ENCODE data around the gene DCAF11. TPM values are rescaled to one million over a fixed set of nuclear protein-coding genes. Genes with fewer than 3 reads are reported as not detected.

The DCAF11 gene
- total RNA-seq, 4 donors from 2014 or later: 55.4 to 114 (median 79.3) TPM

DNA sequence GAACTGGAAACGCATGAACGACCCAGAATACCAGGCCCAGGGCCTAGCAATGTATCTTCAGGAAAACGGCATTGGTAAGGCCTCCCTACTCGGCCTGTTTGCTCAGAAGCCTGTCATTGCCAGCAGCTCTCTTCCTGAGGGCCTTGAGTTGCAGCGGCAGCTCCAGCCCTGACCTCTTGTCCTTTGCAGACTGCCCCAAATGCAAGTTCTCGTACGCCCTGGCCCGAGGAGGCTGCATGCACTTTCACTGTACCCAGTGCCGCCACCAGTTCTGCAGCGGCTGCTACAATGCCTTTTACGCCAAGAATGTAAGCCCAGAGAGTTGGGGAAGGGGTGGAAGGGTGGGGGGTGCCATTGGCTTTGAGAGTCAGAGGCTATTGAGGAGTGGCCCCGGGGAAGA lies 42.8 kb downstream of the DCAF11 start:
- 68 to 81% methylated on average over 5 to 12 of the region's 12 CpGs for WGBS, 2 donors
- intact Hi-C loops (cut with DNase I): no loop called here

DNA sequence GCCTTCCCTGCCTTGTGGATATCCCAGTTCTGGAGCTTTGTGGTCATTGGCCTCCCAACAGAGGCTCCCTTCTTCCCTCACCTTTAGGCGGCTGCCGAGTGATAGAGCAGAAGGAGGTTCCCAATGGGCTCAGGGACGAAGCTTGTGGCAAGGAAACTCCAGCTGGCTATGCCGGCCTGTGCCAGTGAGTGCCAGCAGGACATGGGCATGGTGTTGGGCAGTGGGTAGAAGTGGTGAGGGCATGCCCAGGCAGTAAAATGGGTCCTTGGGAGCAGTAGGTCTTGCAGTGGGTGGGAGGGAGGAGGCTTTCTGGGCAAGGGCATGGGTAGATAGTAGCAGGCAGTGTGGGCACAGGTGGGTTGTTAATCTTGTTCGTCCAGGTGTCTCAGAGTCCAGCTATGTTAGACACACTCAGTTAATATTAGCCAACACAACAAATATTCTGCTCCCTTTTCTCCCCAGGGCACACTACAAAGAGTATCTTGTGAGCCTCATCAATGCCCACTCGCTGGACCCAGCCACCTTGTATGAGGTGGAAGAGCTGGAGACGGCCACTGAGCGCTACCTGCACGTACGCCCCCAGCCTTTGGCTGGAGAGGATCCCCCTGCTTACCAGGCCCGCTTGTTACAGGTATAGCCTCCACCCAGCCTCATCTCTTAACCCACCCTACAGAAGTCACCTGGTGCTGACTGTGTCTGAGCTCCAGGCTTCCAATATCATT lies 45.4 kb downstream of the DCAF11 start:
- H3K4me3 ChIP-seq: no peak overlapping the region
- TF ChIP-seq, protein P1, sequence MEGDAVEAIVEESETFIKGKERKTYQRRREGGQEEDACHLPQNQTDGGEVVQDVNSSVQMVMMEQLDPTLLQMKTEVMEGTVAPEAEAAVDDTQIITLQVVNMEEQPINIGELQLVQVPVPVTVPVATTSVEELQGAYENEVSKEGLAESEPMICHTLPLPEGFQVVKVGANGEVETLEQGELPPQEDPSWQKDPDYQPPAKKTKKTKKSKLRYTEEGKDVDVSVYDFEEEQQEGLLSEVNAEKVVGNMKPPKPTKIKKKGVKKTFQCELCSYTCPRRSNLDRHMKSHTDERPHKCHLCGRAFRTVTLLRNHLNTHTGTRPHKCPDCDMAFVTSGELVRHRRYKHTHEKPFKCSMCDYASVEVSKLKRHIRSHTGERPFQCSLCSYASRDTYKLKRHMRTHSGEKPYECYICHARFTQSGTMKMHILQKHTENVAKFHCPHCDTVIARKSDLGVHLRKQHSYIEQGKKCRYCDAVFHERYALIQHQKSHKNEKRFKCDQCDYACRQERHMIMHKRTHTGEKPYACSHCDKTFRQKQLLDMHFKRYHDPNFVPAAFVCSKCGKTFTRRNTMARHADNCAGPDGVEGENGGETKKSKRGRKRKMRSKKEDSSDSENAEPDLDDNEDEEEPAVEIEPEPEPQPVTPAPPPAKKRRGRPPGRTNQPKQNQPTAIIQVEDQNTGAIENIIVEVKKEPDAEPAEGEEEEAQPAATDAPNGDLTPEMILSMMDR (IDR thresholded peaks at IDR 0.05): no peak
- no peak for TF ChIP-seq POLR2A (IDR thresholded peaks at IDR 0.05)
- H3K9me3 ChIP-seq: no peaks in the 10 kb centered on the region
- peaks cover 49 to 83% (median 52%) of the 10 kb centered on the region in 3 donors for H3K36me3 ChIP-seq
- intact Hi-C loops (cut with DNase I): no loop called here
- 81 to 84% methylated on average over 7 to 9 of the region's 11 CpGs for WGBS, 2 donors
- H3K27ac ChIP-seq: peak overlapping the region; percentile 92 to 98 (median 97)
- H3K4me1 ChIP-seq: peaks cover 21 to 60% (median 34%) of the 10 kb centered on the region in 3 donors
- no peaks in the 10 kb centered on the region for H3K27me3 ChIP-seq
- no peak for DNase-seq

More for the DNA sequence above, 42.8 kb downstream of the DCAF11 start:
- Histone ChIP-seq H3K27ac (peak overlapping the region in 2 of 4 donors; percentile 6 to 31), H3K4me3 (no peak overlapping the region), H3K9me3 (no peaks in the 10 kb centered on the region), H3K36me3 (peaks cover 34 to 84% (median 43%) of the 10 kb centered on the region in 3 donors), H3K4me1 (peaks cover 12 to 34% (median 13%) of the 10 kb centered on the region in 3 donors), H3K27me3 (no peaks in the 10 kb centered on the region)
- TF ChIP-seq, protein P1 (IDR thresholded peaks at IDR 0.05): no peak
- no peak for TF ChIP-seq POLR2A (IDR thresholded peaks at IDR 0.05)
- no peak for DNase-seq

DNA sequence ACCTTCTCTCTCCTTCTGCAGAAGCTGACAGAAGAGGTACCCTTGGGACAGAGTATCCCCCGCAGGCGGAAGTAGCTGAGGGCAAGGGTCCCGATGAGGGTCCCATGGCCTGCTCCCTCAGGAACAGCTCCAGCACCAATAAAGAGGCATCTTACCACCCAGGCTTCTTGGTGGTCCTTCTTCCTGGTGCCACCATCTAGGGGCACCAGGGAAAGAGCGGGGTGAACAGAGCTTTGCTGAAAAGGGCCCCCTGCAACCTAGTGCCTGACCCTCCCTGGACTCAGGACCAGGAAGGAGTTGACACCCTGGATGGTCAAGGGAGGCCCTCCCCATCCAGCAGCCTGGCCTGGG lies 45.9 kb downstream of the DCAF11 start:
- Histone ChIP-seq H3K27me3 (no peaks in the 10 kb centered on the region), H3K27ac (peak overlapping the region; percentile 92 to 98 (median 97)), H3K36me3 (peaks cover 49 to 83% (median 52%) of the 10 kb centered on the region in 3 donors), H3K4me1 (peaks cover 21 to 65% (median 34%) of the 10 kb centered on the region in 3 donors), H3K4me3 (no peak overlapping the region), H3K9me3 (no peaks in the 10 kb centered on the region)
- TF ChIP-seq POLR2A (IDR thresholded peaks at IDR 0.05): no peak
- TF ChIP-seq, protein P1 (IDR thresholded peaks at IDR 0.05): no peak
- 90% methylated on average over 2 of the region's 4 CpGs; no CpG with 5 or more reads in 1 of the 2 donors for WGBS, 2 donors
- no peak for DNase-seq
- intact Hi-C loops (cut with DNase I): no loop called here

DNA sequence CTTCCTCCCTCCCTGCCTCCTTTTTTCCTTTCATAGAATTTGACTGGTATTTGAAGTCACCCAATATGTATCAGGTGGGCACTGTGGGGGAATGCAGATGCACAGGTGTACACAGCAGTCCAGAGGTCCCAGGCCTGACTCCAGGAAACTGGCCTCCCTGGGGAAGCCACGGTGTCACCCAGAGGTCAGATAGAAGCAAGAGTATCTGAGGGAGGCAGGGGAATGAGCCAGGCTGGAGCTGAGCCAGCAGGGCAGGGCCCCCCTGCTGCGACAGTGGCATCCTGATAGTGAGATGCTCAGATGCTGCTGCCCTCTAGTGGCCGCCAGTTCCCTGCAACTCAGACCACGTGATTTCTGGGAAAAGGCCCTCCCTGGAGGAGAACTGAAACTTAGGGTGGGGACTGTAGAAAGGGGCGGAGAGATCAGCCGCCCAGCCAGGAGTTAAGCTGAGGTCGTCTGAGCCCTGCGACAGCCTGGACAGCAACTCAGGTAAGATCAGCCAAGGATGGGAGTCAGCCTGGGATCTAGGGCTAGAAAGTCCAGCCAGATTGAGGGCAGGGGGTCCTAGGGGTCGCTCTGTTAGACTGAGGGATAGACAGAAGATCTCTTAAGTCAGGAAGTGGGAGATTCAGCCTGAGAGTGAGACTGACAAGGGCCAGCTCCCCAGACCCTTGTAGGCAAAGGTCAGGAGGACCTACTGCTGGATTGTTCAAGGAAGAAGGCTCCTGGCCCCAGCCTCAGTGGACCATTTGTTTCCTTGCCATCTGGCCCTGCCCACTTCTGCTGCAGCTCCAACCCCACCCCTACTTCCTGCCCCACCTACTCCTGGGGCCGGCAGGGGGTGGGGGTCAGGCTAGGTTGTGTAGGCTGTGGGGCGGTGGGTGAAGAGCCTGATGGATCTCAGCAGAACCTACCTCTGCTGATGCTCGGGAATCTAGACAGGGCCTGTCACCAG lies 46.5 kb downstream of the DCAF11 start, which contains the start of gene IRF9:
IRF9 (plus strand) TSS at position 416 of the 955 bp plus-strand sequence. CDS start 880 bp downstream, outside the sequence.
- TF ChIP-seq, protein P1 (IDR thresholded peaks at IDR 0.05): peak; percentile 93 to 99 (median 97)
- peak in 3 of 4 donors; percentile 31 to 77 (median 65) for TF ChIP-seq POLR2A (IDR thresholded peaks at IDR 0.05)
- H3K27ac ChIP-seq: peak within 1 kb of the TSS; percentile 92 to 98 (median 97)
- no peaks in the 10 kb centered on the region for H3K9me3 ChIP-seq
- peak; percentile 64 for DNase-seq
- 0% methylated on average over 1 to 4 of the region's 12 CpGs for WGBS, 2 donors
- peaks cover 21 to 67% (median 34%) of the 10 kb centered on the region in 3 donors for H3K4me1 ChIP-seq
- peak within 1 kb of the TSS; percentile 61 to 80 (median 69) for H3K4me3 ChIP-seq
- intact Hi-C loops (cut with DNase I): no loop called here
- no peaks in the 10 kb centered on the region for H3K27me3 ChIP-seq
- peaks cover 46 to 83% (median 50%) of the 10 kb centered on the region in 3 donors for H3K36me3 ChIP-seq

Data from esophagus squamous epithelium (tissue), 5 donors.